ENCODE measurements around the gene CYB5R3. TPM values are rescaled to one million over a fixed set of nuclear protein-coding genes. Genes with fewer than 3 reads are reported as not detected.
"Not testable (repeated sequence)": the region's sequence is repeated elsewhere in the genome, so short reads cannot be mapped to it uniquely, and the experiment has no call there.

Gene CYB5R3
- total and polyA plus RNA-seq, 4 donors = 49.4 to 210 (median 134) TPM

DNA sequence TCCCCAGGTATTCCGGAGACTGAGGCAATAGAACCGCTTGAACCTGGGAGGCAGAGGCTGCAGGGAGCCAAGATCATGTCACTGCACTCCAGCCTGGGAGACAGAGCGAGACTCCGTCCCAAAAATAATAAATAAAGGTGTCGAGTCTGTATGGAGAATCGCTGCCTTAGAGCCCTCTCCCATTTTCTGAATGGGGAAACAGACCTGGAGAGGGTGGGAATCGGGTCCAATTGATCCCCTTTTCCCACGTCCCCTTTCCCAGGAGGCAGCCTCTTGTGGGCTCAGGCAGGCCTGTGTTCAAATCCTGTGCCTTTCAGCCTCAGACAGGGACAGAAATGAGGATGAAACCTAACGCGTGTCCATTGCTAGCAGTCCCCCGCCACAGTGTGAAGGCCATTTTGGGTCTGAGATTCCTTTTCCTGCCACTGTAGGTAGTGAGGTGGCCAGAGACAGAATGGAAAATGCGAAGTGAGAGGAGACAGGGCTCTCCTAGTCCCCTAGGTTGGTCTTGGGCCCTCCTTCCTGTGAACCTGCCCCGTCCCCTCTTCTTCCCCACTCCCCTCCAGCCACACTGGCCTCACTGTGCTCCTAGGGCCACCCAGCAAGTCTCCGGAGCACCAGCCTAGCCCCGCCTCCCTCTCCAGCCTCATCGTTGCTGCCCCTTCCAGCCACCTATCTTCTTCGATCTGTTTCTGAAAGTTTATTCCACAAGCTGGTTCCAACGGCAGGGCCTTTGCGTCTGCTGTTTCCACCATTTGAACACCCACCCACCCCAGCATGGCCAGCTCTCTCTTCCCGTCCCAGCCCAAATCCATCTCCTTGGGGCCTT, 31.8 kb downstream of the CYB5R3 start (continued):
- TF ChIP-seq EGR1 (IDR thresholded peaks at IDR 0.05; ENCODE audit: low read depth in 2 of 2) = no peak

GRCh38 chr22:42615860-42616175, 33.4 kb downstream of the CYB5R3 start:
- H3K9me3 ChIP-seq (ENCODE audit: control insufficient read depth in 4 of 4, low read length in 3 of 4); H3K27me3 ChIP-seq (ENCODE audit: control insufficient read depth in 4 of 4, insufficient read depth in 4 of 4, low read length in 3 of 4): not testable (repeated sequence)
- H3K36me3 ChIP-seq (ENCODE audit: control insufficient read depth in 4 of 4, insufficient read depth in 3 of 4, low read depth in 1 of 4, low read length in 3 of 4) = peaks cover 0 to 14% (median 5%) of the 10 kb centered on the region in 4 donors
- 13% methylated on average over 13 of the region's 13 CpGs for WGBS
- TF ChIP-seq RXRA (IDR thresholded peaks at IDR 0.05) = peak in 1 of 2 donors; percentile 57
- DNase-seq (ENCODE audit: low spot score) = peak; percentile 53
- H3K27ac ChIP-seq (ENCODE audit: low read depth in 1 of 2, low read length in 2 of 2) = peak overlapping the region; percentile 89 to 98
- peaks cover 6 to 38% (median 28%) of the 10 kb centered on the region in 4 donors for H3K4me1 ChIP-seq (ENCODE audit: control insufficient read depth in 4 of 4, insufficient read depth in 4 of 4, low read length in 3 of 4)
- H3K9ac ChIP-seq (ENCODE audit: low read depth in 1 of 2, low read length in 2 of 2) = peak overlapping the region in 1 of 2 donors; percentile 97
- H3K4me3 ChIP-seq (ENCODE audit: low read depth in 1 of 3, low read length in 3 of 3) = peak overlapping the region in 1 of 3 donors; percentile 4

GRCh38 chr22:42615092-42615859, 33.9 kb downstream of the CYB5R3 start:
- H3K4me1 ChIP-seq (ENCODE audit: control insufficient read depth in 4 of 4, insufficient read depth in 4 of 4, low read length in 3 of 4) = peaks cover 6 to 41% (median 31%) of the 10 kb centered on the region in 4 donors
- H3K36me3 ChIP-seq (ENCODE audit: control insufficient read depth in 4 of 4, insufficient read depth in 3 of 4, low read depth in 1 of 4, low read length in 3 of 4) = peaks cover 0 to 11% (median 4%) of the 10 kb centered on the region in 4 donors
- H3K9me3 ChIP-seq (ENCODE audit: control insufficient read depth in 4 of 4, low read length in 3 of 4) = no peaks in the 10 kb centered on the region
- peak; percentile 83 for DNase-seq (ENCODE audit: low spot score)
- no peaks in the 10 kb centered on the region for H3K27me3 ChIP-seq (ENCODE audit: control insufficient read depth in 4 of 4, insufficient read depth in 4 of 4, low read length in 3 of 4)
- H3K9ac ChIP-seq (ENCODE audit: low read depth in 1 of 2, low read length in 2 of 2) = peak overlapping the region; percentile 87 to 97
- peak overlapping the region in 1 of 3 donors; percentile 4 for H3K4me3 ChIP-seq (ENCODE audit: low read depth in 1 of 3, low read length in 3 of 3)
- under 1% methylated on average over 35 of the region's 35 CpGs for WGBS
- H3K27ac ChIP-seq (ENCODE audit: low read depth in 1 of 2, low read length in 2 of 2) = peak overlapping the region; percentile 89 to 98
- TF ChIP-seq MAX (IDR thresholded peaks at IDR 0.05) (peak; percentile 51), HNF4A (conservative IDR thresholded peaks at IDR 0.05) (peak; percentile 79 to 81), JUND (IDR thresholded peaks at IDR 0.05) (peak; percentile 37 to 86), EGR1 (IDR thresholded peaks at IDR 0.05; ENCODE audit: low read depth in 2 of 2) (peak in 1 of 2 donors; percentile 32), CTCF (IDR thresholded peaks at IDR 0.05; ENCODE audit: low read depth, low read length, missing input control) (no peak), GABPA (IDR thresholded peaks at IDR 0.05 in 1 of 2, conservative IDR thresholded peaks at IDR 0.05 in 1 of 2) (peak; percentile 47 to 80), TAF1 (conservative IDR thresholded peaks at IDR 0.05) (peak; percentile 76), RAD21 (IDR thresholded peaks at IDR 0.05) (peak in 1 of 2 donors; percentile 44), FOXA1 (IDR thresholded peaks at IDR 0.05) (peak; percentile 68), SP1 (IDR thresholded peaks at IDR 0.05) (peak; percentile 95), YY1 (IDR thresholded peaks at IDR 0.05) (no peak), FOXA2 (IDR thresholded peaks at IDR 0.05) (peak; percentile 39), HNF4G (IDR thresholded peaks at IDR 0.05) (peak; percentile 65), NR2F2 (IDR thresholded peaks at IDR 0.05) (peak; percentile 94), RXRA (IDR thresholded peaks at IDR 0.05) (peak; percentile 91 to 93)
- TF ChIP-seq, protein P1, sequence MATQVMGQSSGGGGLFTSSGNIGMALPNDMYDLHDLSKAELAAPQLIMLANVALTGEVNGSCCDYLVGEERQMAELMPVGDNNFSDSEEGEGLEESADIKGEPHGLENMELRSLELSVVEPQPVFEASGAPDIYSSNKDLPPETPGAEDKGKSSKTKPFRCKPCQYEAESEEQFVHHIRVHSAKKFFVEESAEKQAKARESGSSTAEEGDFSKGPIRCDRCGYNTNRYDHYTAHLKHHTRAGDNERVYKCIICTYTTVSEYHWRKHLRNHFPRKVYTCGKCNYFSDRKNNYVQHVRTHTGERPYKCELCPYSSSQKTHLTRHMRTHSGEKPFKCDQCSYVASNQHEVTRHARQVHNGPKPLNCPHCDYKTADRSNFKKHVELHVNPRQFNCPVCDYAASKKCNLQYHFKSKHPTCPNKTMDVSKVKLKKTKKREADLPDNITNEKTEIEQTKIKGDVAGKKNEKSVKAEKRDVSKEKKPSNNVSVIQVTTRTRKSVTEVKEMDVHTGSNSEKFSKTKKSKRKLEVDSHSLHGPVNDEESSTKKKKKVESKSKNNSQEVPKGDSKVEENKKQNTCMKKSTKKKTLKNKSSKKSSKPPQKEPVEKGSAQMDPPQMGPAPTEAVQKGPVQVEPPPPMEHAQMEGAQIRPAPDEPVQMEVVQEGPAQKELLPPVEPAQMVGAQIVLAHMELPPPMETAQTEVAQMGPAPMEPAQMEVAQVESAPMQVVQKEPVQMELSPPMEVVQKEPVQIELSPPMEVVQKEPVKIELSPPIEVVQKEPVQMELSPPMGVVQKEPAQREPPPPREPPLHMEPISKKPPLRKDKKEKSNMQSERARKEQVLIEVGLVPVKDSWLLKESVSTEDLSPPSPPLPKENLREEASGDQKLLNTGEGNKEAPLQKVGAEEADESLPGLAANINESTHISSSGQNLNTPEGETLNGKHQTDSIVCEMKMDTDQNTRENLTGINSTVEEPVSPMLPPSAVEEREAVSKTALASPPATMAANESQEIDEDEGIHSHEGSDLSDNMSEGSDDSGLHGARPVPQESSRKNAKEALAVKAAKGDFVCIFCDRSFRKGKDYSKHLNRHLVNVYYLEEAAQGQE (IDR thresholded peaks at IDR 0.05) = peak; percentile 71
- TF ChIP-seq, protein P2, sequence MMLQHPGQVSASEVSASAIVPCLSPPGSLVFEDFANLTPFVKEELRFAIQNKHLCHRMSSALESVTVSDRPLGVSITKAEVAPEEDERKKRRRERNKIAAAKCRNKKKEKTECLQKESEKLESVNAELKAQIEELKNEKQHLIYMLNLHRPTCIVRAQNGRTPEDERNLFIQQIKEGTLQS (IDR thresholded peaks at IDR 0.05) = peak; percentile 67
- TF ChIP-seq, protein P3, sequence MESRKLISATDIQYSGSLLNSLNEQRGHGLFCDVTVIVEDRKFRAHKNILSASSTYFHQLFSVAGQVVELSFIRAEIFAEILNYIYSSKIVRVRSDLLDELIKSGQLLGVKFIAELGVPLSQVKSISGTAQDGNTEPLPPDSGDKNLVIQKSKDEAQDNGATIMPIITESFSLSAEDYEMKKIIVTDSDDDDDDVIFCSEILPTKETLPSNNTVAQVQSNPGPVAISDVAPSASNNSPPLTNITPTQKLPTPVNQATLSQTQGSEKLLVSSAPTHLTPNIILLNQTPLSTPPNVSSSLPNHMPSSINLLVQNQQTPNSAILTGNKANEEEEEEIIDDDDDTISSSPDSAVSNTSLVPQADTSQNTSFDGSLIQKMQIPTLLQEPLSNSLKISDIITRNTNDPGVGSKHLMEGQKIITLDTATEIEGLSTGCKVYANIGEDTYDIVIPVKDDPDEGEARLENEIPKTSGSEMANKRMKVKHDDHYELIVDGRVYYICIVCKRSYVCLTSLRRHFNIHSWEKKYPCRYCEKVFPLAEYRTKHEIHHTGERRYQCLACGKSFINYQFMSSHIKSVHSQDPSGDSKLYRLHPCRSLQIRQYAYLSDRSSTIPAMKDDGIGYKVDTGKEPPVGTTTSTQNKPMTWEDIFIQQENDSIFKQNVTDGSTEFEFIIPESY (IDR thresholded peaks at IDR 0.05) = peak; percentile 80

Data from liver (tissue), 9 donors.